ENCODE results near the gene SYNGR4. TPM values are rescaled to one million over a fixed set of nuclear protein-coding genes. Genes with fewer than 3 reads are reported as not detected.

SYNGR4 gene
- total RNA-seq, 1 experiment from 2014 or later: not detected

GRCh38 chr19:48348045-48348444 is 16.1 kb upstream of the SYNGR4 start:
- Histone ChIP-seq H3K27me3 (replicated peaks; ENCODE audit: insufficient read depth, low read depth, low read length, poor library complexity) (no peaks in the 10 kb centered on the region), H3K36me3 (ENCODE audit: insufficient read depth, low read length, poor library complexity, severe bottlenecking) (no peaks in the 10 kb centered on the region), H3K4me1 (ENCODE audit: insufficient read depth, low read length, poor library complexity, severe bottlenecking) (no peaks in the 10 kb centered on the region), H3K4me3 (ENCODE audit: low read depth, low read length, poor library complexity, severe bottlenecking) (no peak overlapping the region), H3K27ac (ENCODE audit: low read depth, low read length, poor library complexity, severe bottlenecking) (no peak overlapping the region), H3K9me3 (ENCODE audit: low read depth, low read length, poor library complexity, severe bottlenecking) (no peaks in the 10 kb centered on the region)
- no peak for TF ChIP-seq CTCF (conservative IDR thresholded peaks at IDR 0.05; ENCODE audit: low read depth, low read length)
- no peak for TF ChIP-seq EZH2 (IDR thresholded peaks at IDR 0.05; ENCODE audit: borderline replicate concordance, low read depth, low read length, poor library complexity, severe bottlenecking)
- POLR2A ChIA-PET (ENCODE audit: low non-redundant PET): no interaction called here
- CTCF ChIA-PET: no interaction called here
- no peak for DNase-seq (ENCODE audit: low spot score)
- BruUV-seq (replicated peaks): no TSS peak
- intact Hi-C loops (cut with micrococcal nuclease; ENCODE audit: unreplicated experiment): no loop called here

- intact Hi-C loops (cut with micrococcal nuclease; ENCODE audit: unreplicated experiment): no loop called here
- Histone ChIP-seq H3K27me3 (replicated peaks; ENCODE audit: insufficient read depth, low read depth, low read length, poor library complexity) (no peaks in the 10 kb centered on the region), H3K9me3 (ENCODE audit: low read depth, low read length, poor library complexity, severe bottlenecking) (no peaks in the 10 kb centered on the region), H3K36me3 (ENCODE audit: insufficient read depth, low read length, poor library complexity, severe bottlenecking) (no peaks in the 10 kb centered on the region), H3K4me3 (ENCODE audit: low read depth, low read length, poor library complexity, severe bottlenecking) (no peak overlapping the region), H3K27ac (ENCODE audit: low read depth, low read length, poor library complexity, severe bottlenecking) (no peak overlapping the region), H3K4me1 (ENCODE audit: insufficient read depth, low read length, poor library complexity, severe bottlenecking) (no peaks in the 10 kb centered on the region)
- BruUV-seq (replicated peaks): no TSS peak
- TF ChIP-seq CTCF (conservative IDR thresholded peaks at IDR 0.05; ENCODE audit: low read depth, low read length) (no peak), EZH2 (IDR thresholded peaks at IDR 0.05; ENCODE audit: borderline replicate concordance, low read depth, low read length, poor library complexity, severe bottlenecking) (no peak)
- POLR2A ChIA-PET (ENCODE audit: low non-redundant PET): interaction anchor here (0.5 kb wide), 1 partner anchor 15 kb away, joined by 7 read pairs; no protein-coding TSS in a partner anchor
- DNase-seq (ENCODE audit: low spot score): no peak
- CTCF ChIA-PET: no interaction called here
Observed at GRCh38 chr19:48348737-48349136, 15.4 kb upstream of the SYNGR4 start.

GRCh38 chr19:48350856-48351255 is 13.3 kb upstream of the SYNGR4 start:
- no peaks in the 10 kb centered on the region for H3K27me3 ChIP-seq (replicated peaks; ENCODE audit: insufficient read depth, low read depth, low read length, poor library complexity)
- H3K9me3 ChIP-seq (ENCODE audit: low read depth, low read length, poor library complexity, severe bottlenecking): no peaks in the 10 kb centered on the region
- CTCF ChIA-PET: interaction anchor here (0.5 to 1.4 kb wide), 10 partner anchors 12 to 513 kb away, joined by 3 to 11 read pairs (median 3); partner anchors contain the start of genes SYNGR4 and TMEM143
- POLR2A ChIA-PET (ENCODE audit: low non-redundant PET): no interaction called here
- TF ChIP-seq EZH2 (IDR thresholded peaks at IDR 0.05; ENCODE audit: borderline replicate concordance, low read depth, low read length, poor library complexity, severe bottlenecking) (no peak), CTCF (conservative IDR thresholded peaks at IDR 0.05; ENCODE audit: low read depth, low read length) (no peak)
- H3K36me3 ChIP-seq (ENCODE audit: insufficient read depth, low read length, poor library complexity, severe bottlenecking): no peaks in the 10 kb centered on the region
- H3K4me3 ChIP-seq (ENCODE audit: low read depth, low read length, poor library complexity, severe bottlenecking): no peak overlapping the region
- intact Hi-C loops (cut with micrococcal nuclease; ENCODE audit: unreplicated experiment): no loop called here
- no peaks in the 10 kb centered on the region for H3K4me1 ChIP-seq (ENCODE audit: insufficient read depth, low read length, poor library complexity, severe bottlenecking)
- no peak for DNase-seq (ENCODE audit: low spot score)
- no peak overlapping the region for H3K27ac ChIP-seq (ENCODE audit: low read depth, low read length, poor library complexity, severe bottlenecking)
- no TSS peak for BruUV-seq (replicated peaks)
